Right cardiac atrium (tissue), 5 donors: ENCODE measurements around the gene HACE1. TPM values are rescaled to one million over a fixed set of nuclear protein-coding genes. Genes with fewer than 3 reads are reported as not detected.

ENCODE experiments used
- ATAC-seq, 2 donors: fragments of 200-7000 bp; cut with Tn5 transposase; one replicate each; pipeline versions ENCODE4 v1.8.0 to v1.9.1; 2020; ENCODE audit warnings: moderate library complexity in 2 of 2, mild to moderate bottlenecking in 1 of 2
- DNase-seq, 3 donors: peaks; one replicate each; pipeline ENCODE4 v3.0.0-alpha.2; 2020
- H3K27ac ChIP-seq: one replicate; pipeline ENCODE4 v1.5.1; 2013; ENCODE audit warnings: mild to moderate bottlenecking, low read length, control low read depth, moderate library complexity
- H3K27me3 ChIP-seq: one replicate; pipeline ENCODE4 v1.6.1; 2013; ENCODE audit not compliant: control insufficient read depth, insufficient read depth
- H3K4me1 ChIP-seq: one replicate; pipeline ENCODE4 v1.6.1; 2013; ENCODE audit warnings: low read length; ENCODE audit not compliant: control insufficient read depth, insufficient read depth
- H3K4me3 ChIP-seq: one replicate; pipeline ENCODE4 v1.5.1; 2013; ENCODE audit warnings: low read length, control low read depth
- H3K9me3 ChIP-seq: one replicate; pipeline ENCODE4 v1.6.1; 2013; ENCODE audit warnings: low read length; ENCODE audit not compliant: control insufficient read depth
- WGBS: extraction: QIAGEN DNeasy Blood & Tissue Kit; methylation state at CpG from one replicate; pipeline ENCODE4 v1.1.7; 2013; 5-methylcytosine and 5-hydroxymethylcytosine counted together
- intact Hi-C, 4 donors: fragments of 100-400 bp; cut with DNase I; formaldehyde crosslinking; loops; one replicate each; pipeline versions ENCODE4 v1.11.0 to v1.14.0; 2022 to 2023
- polyA plus RNA-seq: library from polyadenylated mRNA; stranded (reverse); fragments of 200-250 nt; gene quantifications from one replicate; pipeline ENCODE4 v1.2.3, GENCODE V29; 2013
- total RNA-seq, 4 donors: library from RNA; stranded (reverse); fragmentation: NEBNext Ultra II Directional; extraction: Animal tissue kit (Norgen Biotek cat#: 25700); gene quantifications; one replicate each; pipeline ENCODE4 v1.2.1, GENCODE V29; 2021
- donor health status: healthy with polysubstance abuse.
- donor health status: DM: no; HTN: yes; CAD: no.
- donor health status: DM: no; HTN: no; CAD: no.
- donor health status: DM: no; HTN: yes; CAD: no; lungs with severe emphysema.
- donor health status: DM: yes; HTN: yes; CAD: no.

HACE1 gene
- total and polyA plus RNA-seq, 5 donors, result 3.9 to 9.7 (median 8.5) TPM

DNA sequence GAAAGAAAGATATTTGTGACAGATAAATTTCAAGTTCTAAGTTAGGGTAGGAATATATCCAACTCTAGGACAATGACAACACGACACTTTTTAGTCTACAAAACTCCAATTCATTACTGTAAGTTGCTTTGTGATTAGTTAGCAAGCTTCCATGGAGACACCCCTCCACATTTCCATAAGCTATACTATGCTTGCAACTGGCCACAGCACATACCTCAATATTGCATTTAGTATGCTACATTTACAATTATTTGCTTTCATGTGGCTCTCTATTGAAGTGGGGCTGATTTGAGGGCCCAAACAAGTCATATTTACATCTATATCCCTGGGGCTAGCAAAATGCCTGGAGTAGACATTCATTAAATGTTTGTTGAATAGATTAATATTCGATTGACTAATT, 129.3 kb downstream of the HACE1 start:
- Histone ChIP-seq H3K27me3 (no peaks in the 10 kb centered on the region), H3K4me1 (peaks cover 2% of the 10 kb centered on the region), H3K27ac (no peak overlapping the region), H3K4me3 (no peak overlapping the region), H3K9me3 (no peaks in the 10 kb centered on the region)
- no peak for ATAC-seq
- no peak for DNase-seq
- 98% methylated on average over 2 of the region's 2 CpGs for WGBS
- intact Hi-C loops, result no loop called here

DNA sequence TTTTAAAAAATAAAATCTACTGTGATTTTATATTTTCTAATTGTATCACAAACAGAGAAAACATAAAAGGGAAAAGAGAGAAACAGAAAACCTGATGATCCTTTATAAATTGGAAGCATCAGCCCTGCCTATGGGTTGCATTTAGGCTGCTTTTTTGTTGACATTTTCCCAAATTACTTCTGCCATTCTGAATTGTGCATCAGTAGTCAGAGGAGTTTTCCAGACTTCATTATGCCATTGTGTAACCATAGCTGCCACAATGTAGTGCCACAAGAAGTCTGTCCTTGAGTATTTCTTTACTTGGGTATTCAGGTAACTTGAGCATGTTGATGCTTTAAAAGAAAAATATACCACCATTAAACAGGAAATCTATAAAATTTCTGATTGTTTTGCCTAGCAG, 130.3 kb downstream of the HACE1 start:
- Histone ChIP-seq H3K27ac (no peak overlapping the region), H3K4me1 (peaks cover 2% of the 10 kb centered on the region), H3K4me3 (no peak overlapping the region), H3K27me3 (no peaks in the 10 kb centered on the region), H3K9me3 (no peaks in the 10 kb centered on the region)
- intact Hi-C loops, result no loop called here
- no peak for DNase-seq
- no peak for ATAC-seq

DNA sequence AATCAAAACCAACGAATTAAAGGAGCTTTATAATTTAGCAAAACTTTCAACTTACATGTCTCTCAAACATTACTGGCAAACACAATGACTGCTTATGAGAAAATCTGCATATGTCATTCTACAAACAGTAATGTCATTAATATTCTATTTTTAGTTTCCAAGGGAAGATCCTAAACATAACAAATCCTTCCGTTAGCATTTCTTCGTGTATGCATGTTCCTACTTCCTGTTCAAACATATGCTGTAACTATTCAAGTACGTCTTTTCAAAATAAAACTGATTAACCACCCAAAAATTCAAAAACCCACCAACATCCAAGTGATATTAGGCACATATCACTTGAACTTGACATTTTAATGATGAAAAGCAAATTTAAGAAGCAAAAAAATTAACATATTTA, 131.3 kb downstream of the HACE1 start:
- H3K4me1 ChIP-seq, result peaks cover 2% of the 10 kb centered on the region
- no peaks in the 10 kb centered on the region for H3K9me3 ChIP-seq
- no peak overlapping the region for H3K4me3 ChIP-seq
- no peaks in the 10 kb centered on the region for H3K27me3 ChIP-seq
- WGBS, result 40% methylated on average over 4 of the region's 4 CpGs
- intact Hi-C loops, result no loop called here
- ATAC-seq (no peak), DNase-seq (no peak)
- H3K27ac ChIP-seq, result no peak overlapping the region

DNA sequence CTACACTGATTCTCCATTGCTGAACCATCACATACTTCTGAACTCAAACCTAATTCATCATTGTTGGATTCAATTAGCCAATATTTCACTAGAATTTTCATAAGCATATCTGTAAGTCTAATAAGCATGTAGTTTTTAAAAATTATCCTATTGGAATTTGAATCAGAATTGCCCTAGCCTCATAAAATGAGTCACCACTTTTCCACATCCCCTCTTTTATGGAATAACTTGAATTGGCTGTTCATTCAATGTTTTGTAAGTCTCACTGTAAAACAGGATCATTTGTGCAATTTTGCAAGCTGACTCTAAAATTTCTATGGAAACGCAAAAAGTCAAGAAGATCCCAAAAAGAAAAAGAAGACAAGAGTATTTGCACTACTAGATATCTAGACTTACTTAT, 141.0 kb downstream of the HACE1 start:
- Histone ChIP-seq H3K27ac (no peak overlapping the region), H3K4me3 (no peak overlapping the region), H3K9me3 (no peaks in the 10 kb centered on the region), H3K27me3 (no peaks in the 10 kb centered on the region), H3K4me1 (no peaks in the 10 kb centered on the region)
- 93% methylated on average over 1 of the region's 1 CpG for WGBS
- intact Hi-C loops, result no loop called here
- DNase-seq (no peak), ATAC-seq (no peak)

GRCh38 chr6:104716858-104717257, 142.9 kb downstream of the HACE1 start:
- intact Hi-C loops, result no loop called here
- ATAC-seq (no peak), DNase-seq (no peak)
- H3K27me3 ChIP-seq, result no peaks in the 10 kb centered on the region
- no peaks in the 10 kb centered on the region for H3K4me1 ChIP-seq
- no peaks in the 10 kb centered on the region for H3K9me3 ChIP-seq
- 94% methylated on average over 4 of the region's 4 CpGs for WGBS
- H3K27ac ChIP-seq, result no peak overlapping the region
- H3K4me3 ChIP-seq, result no peak overlapping the region

DNA sequence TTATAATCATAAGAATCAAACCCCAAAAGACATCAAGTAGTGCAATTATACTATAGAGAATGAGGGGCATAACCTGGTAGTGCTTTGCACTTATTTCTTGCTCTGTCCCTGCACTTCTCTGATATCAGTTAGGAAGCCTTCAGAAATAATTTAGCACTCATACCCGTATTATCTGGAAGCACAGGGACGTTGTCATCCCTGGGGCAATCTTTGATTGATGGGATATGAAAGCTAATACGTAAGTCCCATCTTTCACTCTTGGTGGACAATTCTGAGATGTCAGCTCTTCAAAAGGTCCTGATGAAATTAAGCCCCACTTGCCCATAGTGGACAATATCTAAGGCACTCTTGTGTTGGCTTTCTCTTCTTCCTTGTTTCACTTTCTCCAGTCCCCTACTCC, 144.9 kb downstream of the HACE1 start:
- intact Hi-C loops, result no loop called here
- Histone ChIP-seq H3K4me1 (no peaks in the 10 kb centered on the region), H3K27me3 (no peaks in the 10 kb centered on the region), H3K4me3 (no peak overlapping the region), H3K27ac (no peak overlapping the region), H3K9me3 (no peaks in the 10 kb centered on the region)
- ATAC-seq (no peak), DNase-seq (no peak)
- WGBS, result 61% methylated on average over 3 of the region's 3 CpGs

- H3K9me3 ChIP-seq, result no peaks in the 10 kb centered on the region
- ATAC-seq, result no peak
- H3K27ac ChIP-seq, result no peak overlapping the region
- intact Hi-C loops, result no loop called here
- no peak for DNase-seq
- no peaks in the 10 kb centered on the region for H3K27me3 ChIP-seq
- 87% methylated on average over 2 of the region's 2 CpGs for WGBS
- H3K4me3 ChIP-seq, result no peak overlapping the region
- H3K4me1 ChIP-seq, result no peaks in the 10 kb centered on the region
Observed at GRCh38 chr6:104713982-104714381, 145.7 kb downstream of the HACE1 start.

DNA sequence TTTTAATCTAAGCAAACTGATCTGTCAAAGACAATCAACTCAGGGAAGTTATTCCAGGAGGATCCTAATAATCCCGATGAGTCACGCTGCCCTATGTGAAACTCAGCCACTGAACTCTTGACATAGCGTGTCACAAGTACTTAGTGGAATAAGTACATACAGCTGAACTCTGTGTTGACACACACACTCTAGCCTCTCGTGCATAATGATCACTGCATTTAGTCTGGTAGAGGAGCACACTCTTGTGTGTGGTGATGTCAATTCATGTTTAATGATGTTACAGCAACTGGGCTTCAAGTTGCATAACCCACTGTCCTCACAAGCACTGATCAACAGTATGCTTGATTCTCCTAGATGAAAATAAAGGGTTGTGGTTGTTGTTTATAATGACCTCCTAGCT, 148.3 kb downstream of the HACE1 start:
- 71% methylated on average over 4 of the region's 4 CpGs for WGBS
- Histone ChIP-seq H3K4me3 (no peak overlapping the region), H3K27ac (no peak overlapping the region), H3K4me1 (no peaks in the 10 kb centered on the region), H3K9me3 (no peaks in the 10 kb centered on the region), H3K27me3 (no peaks in the 10 kb centered on the region)
- intact Hi-C loops, result no loop called here
- DNase-seq (no peak), ATAC-seq (no peak)

GRCh38 chr6:104710543-104711335, 149.0 kb downstream of the HACE1 start:
- 88% methylated on average over 4 of the region's 4 CpGs for WGBS
- Histone ChIP-seq H3K27ac (no peak overlapping the region), H3K4me3 (no peak overlapping the region), H3K9me3 (no peaks in the 10 kb centered on the region), H3K4me1 (no peaks in the 10 kb centered on the region), H3K27me3 (no peaks in the 10 kb centered on the region)
- intact Hi-C loops, result no loop called here
- no peak for ATAC-seq
- DNase-seq, result no peak

DNA sequence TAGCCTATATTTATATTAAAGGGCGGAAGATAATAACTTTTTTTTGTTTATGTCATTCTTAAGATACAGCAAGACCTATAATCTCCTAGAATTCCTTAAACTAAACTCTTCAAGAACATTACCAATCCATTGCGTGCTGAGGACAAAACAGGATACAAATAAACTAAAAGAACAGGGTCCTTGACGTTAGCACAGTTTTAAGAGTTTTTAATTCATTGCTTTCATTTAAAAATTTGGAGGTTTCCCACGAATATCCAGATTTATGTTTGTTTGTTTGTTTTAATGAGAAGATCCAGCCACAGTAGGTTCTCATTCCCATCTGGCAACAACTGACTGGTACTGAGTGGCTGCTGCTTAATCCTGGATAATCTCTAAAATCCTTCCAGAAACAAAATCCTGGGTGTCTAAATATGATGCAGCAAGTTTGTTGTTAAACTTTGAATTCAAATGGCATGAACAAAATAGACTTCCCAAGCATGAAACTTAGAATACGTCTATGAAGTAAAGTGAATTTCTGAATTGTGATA, 153.7 kb downstream of the HACE1 start:
- no peaks in the 10 kb centered on the region for H3K27me3 ChIP-seq
- H3K9me3 ChIP-seq, result no peaks in the 10 kb centered on the region
- ATAC-seq (no peak), DNase-seq (no peak)
- intact Hi-C loops, result no loop called here
- H3K4me1 ChIP-seq, result no peaks in the 10 kb centered on the region
- 84% methylated on average over 5 of the region's 5 CpGs for WGBS
- H3K4me3 ChIP-seq, result no peak overlapping the region
- H3K27ac ChIP-seq, result no peak overlapping the region

DNA sequence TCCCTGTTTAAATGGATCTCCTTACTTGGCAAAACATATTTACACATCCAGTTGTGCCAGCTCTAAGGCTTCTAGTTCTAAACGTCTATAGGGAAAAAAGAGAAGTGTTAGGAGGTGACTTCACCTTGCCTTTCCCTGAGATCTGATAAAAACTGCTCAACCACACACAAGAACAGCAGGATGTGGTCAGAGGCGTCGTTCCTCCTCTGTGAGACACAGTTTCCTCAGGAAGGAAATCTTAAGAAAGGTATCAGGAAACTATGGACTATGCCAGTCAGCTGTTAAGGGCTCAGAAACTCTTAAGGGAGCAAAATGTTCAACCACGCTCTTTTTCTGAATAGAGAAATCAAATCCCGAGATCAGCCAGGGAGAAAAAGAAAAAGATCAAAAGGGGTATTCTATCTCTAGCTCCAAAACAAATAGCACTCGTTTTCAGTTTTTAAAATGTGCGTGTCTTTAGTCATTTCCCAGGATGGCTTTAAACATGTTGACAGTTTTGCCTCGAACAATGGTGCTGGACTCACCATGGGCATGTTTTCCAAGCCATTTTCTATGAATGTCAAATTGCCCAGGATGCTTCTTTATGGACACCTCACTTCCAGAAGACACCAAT, 154.5 kb downstream of the HACE1 start:
- WGBS, result 39% methylated on average over 8 of the region's 8 CpGs
- Histone ChIP-seq H3K4me3 (no peak overlapping the region), H3K27ac (no peak overlapping the region), H3K9me3 (no peaks in the 10 kb centered on the region), H3K4me1 (no peaks in the 10 kb centered on the region), H3K27me3 (no peaks in the 10 kb centered on the region)
- DNase-seq, result peak in 2 of 3 donors; percentile 10 to 54
- ATAC-seq, result peak; percentile 64 to 82
- intact Hi-C loops, result no loop called here
